ENCODE results near the gene C12orf75.
"Not testable (repeated sequence)": the region's sequence is repeated elsewhere in the genome, so short reads cannot be mapped to it uniquely, and the experiment has no call there.

The C12orf75 gene

DNA sequence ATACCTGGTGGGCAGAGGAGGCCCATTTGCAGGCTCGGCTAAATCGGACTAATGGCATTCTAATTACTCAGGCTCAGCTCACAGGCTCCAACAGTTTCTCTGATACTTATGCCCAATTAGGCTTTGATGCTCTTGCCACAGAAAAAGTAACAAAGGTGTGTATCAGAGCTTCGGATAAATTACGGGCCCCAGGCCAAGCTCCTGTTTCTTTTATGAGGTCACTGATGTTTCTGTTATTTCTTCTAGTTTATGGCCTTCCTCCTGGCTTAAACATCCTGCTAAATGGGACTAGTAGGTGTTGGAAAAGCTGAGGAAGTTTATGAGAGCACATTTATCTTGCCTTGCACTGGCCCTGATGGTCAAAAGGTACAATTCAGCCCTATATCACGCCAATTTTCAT is 28.8 kb upstream of the C12orf75 start:
- DNase-seq, result no peak
- Mint-ChIP-seq H3K27me3 (no peaks in the 10 kb centered on the region), H3K27ac (no peak overlapping the region), H3K4me3 (no peak overlapping the region), H3K9me3 (peaks cover 26 to 36% of the 10 kb centered on the region in 2 donors), H3K4me1 (no peaks in the 10 kb centered on the region)
- no peak for ATAC-seq

DNA sequence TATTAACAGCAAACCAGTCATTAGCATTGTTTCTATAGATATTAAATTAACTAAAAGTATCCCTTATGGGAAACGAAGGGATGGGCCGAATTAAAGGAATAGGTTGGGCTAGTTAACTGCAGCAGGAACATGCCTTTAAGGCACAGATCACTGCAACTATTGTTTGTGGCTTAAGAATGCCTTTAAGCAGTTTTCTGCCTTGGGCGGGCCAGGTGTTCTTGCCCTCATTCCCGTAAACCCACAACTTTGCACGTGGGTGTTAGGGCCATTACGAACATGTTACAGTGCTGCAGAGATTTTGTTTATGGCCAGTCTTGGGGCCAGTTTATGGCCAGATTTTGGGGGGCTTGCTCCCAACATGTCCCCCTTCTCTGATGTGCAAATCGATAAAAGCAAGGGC is 27.5 kb upstream of the C12orf75 start:
- H3K9me3 Mint-ChIP-seq, result peaks cover 21 to 31% of the 10 kb centered on the region in 2 donors
- H3K27me3 Mint-ChIP-seq, result peaks cover 10% of the 10 kb centered on the region
- not testable (repeated sequence) for DNase-seq, ATAC-seq, H3K27ac Mint-ChIP-seq, H3K4me3 Mint-ChIP-seq, H3K4me1 Mint-ChIP-seq

DNA sequence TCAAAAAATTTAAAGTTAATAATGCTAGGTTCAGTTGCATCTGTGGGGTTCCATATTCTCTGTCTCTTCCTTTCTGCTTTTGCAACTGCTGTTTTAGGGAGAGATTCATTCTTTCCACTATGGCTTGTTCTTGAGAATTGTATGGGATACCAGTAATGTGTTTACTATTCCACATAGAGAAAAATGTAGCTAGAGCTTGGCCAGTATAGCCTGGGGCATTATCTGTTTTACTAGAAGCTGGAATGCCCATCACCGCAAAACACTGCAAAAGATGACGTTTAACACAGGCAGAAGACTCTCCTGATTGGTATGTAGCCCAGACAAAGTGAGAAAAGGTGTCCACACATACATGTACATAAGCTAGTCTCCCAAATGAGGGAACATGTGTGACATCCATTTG is 25.9 kb upstream of the C12orf75 start:
- not testable (repeated sequence) for H3K27ac Mint-ChIP-seq, ATAC-seq, H3K4me1 Mint-ChIP-seq, DNase-seq, H3K4me3 Mint-ChIP-seq
- Mint-ChIP-seq H3K27me3 (peaks cover 18% of the 10 kb centered on the region), H3K9me3 (peaks cover 11 to 28% of the 10 kb centered on the region in 2 donors)

- H3K4me3 Mint-ChIP-seq, H3K27ac Mint-ChIP-seq, ATAC-seq, H3K4me1 Mint-ChIP-seq, DNase-seq: not testable (repeated sequence)
- Mint-ChIP-seq H3K27me3 (peaks cover 18% of the 10 kb centered on the region), H3K9me3 (peaks cover 0 to 10% of the 10 kb centered on the region in 2 donors)
Observed at GRCh38 chr12:105307601-105308314, 22.7 kb upstream of the C12orf75 start.

DNA sequence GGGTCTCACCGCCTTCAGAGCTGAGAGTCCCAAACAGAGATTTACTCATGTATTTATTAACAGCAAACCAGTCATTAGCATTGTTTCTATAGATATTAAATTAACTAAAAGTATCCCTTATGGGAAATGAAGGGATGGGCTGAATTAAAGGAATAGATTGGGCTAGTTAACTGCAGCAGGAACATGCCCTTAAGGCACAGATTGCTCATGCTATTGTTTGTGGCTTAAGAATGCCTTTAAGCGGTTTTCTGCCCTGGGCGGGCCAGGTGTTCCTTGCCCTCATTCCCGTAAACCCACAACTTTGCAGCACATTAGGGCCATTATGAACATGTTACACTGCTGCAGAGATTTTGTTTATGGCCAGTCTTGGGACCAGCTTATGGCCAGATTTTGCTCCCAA is 21.7 kb upstream of the C12orf75 start:
- H3K27ac Mint-ChIP-seq, DNase-seq, H3K4me1 Mint-ChIP-seq, ATAC-seq, H3K4me3 Mint-ChIP-seq: not testable (repeated sequence)
- Mint-ChIP-seq H3K9me3 (peaks cover 3 to 10% of the 10 kb centered on the region in 2 donors), H3K27me3 (peaks cover 18% of the 10 kb centered on the region)

DNA sequence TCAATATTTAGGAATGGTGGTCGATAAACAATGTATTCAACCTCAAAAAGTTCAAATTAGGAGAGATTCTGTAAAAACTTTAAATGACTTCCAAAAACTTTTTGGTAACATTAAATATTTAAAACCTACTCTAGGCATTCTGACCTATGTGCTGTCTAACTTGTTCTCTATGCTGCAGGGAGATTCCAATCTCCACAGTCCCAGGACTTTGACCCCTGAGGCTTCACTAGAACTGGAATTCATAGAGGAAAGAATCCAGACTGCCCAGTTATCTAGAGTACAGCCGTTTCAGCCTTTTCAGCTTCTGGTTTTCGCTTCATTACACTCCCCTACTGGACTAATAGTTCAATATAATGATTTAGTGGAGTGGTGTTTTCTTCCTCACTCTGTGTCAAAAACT is 21.1 kb upstream of the C12orf75 start:
- not testable (repeated sequence) for ATAC-seq
- peaks cover 18% of the 10 kb centered on the region for H3K27me3 Mint-ChIP-seq

DNA sequence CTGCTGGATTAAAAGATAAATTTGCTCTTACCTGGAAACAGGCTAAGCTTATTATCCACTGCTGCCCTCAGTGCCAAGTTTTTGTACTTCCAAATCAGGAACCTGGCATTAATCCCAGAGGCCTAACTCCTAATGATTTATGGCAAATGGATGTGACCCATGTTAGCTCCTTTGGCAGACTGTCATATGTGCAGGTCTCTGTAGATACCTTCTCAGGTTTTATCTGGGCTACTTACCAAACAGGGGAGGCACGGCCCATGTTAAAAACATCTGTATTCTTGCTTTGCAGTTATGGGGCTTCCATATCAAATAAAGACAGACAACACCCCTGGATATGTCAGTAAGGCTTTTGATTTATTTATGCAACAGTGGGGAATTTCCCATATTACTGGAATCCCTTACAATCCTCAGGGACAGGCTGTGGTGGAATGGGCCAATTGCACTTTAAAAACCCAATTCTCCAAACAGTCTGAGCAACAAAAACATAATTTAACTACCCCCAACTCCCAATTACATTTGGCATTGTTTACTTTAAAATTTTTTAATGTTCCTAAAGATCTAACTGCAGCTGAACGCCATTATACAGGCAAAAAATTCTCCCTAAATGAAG is 19.9 kb upstream of the C12orf75 start:
- not testable (repeated sequence) for DNase-seq, H3K4me3 Mint-ChIP-seq, H3K4me1 Mint-ChIP-seq, H3K27ac Mint-ChIP-seq, ATAC-seq
- peaks cover 8 to 16% of the 10 kb centered on the region in 2 donors for H3K9me3 Mint-ChIP-seq
- H3K27me3 Mint-ChIP-seq, result peaks cover 18% of the 10 kb centered on the region

More for the DNA sequence above, 21.1 kb upstream of the C12orf75 start:
- H3K4me1 Mint-ChIP-seq, H3K27ac Mint-ChIP-seq, DNase-seq, H3K4me3 Mint-ChIP-seq: not testable (repeated sequence)
- H3K9me3 Mint-ChIP-seq, result peaks cover 8 to 15% of the 10 kb centered on the region in 2 donors

DNA sequence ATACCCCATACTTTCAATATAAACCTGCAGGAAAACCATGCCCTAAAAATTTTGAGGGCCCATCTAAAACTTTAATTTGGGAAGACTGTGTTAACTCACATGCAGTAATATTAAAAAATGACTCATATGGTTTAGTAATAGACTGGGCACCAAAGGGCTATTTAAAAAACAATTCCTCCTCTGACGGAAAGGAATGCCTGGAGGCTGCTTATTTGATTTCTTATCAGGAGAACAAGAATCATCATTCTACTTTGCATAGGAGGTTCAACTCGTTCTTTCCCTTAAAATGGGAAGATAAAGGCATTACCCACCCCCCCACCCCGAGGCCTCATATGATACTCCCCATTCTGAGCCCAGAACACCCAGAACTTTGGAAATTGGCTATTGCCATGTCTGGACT is 18.6 kb upstream of the C12orf75 start:
- not testable (repeated sequence) for H3K4me1 Mint-ChIP-seq, H3K27ac Mint-ChIP-seq, H3K4me3 Mint-ChIP-seq, ATAC-seq, DNase-seq
- Mint-ChIP-seq H3K27me3 (peaks cover 18% of the 10 kb centered on the region), H3K9me3 (peaks cover 8 to 16% of the 10 kb centered on the region in 2 donors)

DNA sequence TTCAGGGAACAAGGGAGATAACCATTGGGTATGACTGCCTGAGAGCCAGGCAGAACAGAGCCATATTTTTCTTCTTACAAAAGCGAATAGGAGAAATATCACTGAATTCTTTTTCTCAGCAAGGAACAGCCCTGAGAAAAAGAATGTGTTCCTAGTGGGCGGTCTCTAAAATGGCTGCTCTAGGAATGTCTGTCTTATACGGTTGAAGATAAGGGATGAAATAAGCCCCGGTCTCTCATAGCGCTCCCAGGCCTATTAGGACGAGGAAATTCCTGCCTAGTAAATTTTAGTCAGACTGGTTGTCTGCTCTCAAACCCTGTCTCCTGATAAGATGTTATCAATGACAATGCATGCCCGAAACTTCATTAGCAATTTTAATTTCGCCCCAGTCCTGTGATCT is 16.7 kb upstream of the C12orf75 start:
- H3K9me3 Mint-ChIP-seq, H3K4me1 Mint-ChIP-seq, H3K27me3 Mint-ChIP-seq, H3K27ac Mint-ChIP-seq, DNase-seq, ATAC-seq, H3K4me3 Mint-ChIP-seq: not testable (repeated sequence)

DNA sequence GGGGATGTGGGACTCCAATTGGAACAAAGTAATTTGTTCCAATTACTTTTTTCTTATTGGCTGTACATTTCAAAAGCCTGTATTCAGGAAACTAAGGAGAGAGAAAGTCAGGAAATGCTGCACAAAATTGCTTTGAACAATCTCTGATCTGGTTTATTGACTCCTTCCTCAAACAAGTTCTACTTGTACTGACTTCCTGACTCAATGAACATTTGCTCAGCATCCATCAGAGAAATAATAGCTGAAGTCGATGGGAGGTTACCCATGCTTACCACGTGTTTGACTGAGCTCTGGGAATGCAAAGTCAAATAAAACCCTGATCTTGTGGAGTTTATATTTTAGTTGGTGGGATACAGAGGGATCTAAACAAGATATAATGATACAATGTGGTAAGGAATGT is 15.4 kb upstream of the C12orf75 start:
- peaks cover 6 to 8% of the 10 kb centered on the region in 2 donors for H3K9me3 Mint-ChIP-seq
- no peak overlapping the region for H3K4me3 Mint-ChIP-seq
- peak overlapping the region in 1 of 2 donors; percentile 47 for H3K27ac Mint-ChIP-seq
- no peak for DNase-seq
- no peak for ATAC-seq
- peaks cover 13% of the 10 kb centered on the region for H3K4me1 Mint-ChIP-seq
- H3K27me3 Mint-ChIP-seq, result no peaks in the 10 kb centered on the region

GRCh38 chr12:105315726-105316125 is 14.8 kb upstream of the C12orf75 start:
- no peak for ATAC-seq
- Mint-ChIP-seq H3K27me3 (no peaks in the 10 kb centered on the region), H3K9me3 (peaks cover 6 to 8% of the 10 kb centered on the region in 2 donors), H3K4me3 (no peak overlapping the region), H3K4me1 (peaks cover 13% of the 10 kb centered on the region), H3K27ac (no peak overlapping the region)
- no peak for DNase-seq

DNA sequence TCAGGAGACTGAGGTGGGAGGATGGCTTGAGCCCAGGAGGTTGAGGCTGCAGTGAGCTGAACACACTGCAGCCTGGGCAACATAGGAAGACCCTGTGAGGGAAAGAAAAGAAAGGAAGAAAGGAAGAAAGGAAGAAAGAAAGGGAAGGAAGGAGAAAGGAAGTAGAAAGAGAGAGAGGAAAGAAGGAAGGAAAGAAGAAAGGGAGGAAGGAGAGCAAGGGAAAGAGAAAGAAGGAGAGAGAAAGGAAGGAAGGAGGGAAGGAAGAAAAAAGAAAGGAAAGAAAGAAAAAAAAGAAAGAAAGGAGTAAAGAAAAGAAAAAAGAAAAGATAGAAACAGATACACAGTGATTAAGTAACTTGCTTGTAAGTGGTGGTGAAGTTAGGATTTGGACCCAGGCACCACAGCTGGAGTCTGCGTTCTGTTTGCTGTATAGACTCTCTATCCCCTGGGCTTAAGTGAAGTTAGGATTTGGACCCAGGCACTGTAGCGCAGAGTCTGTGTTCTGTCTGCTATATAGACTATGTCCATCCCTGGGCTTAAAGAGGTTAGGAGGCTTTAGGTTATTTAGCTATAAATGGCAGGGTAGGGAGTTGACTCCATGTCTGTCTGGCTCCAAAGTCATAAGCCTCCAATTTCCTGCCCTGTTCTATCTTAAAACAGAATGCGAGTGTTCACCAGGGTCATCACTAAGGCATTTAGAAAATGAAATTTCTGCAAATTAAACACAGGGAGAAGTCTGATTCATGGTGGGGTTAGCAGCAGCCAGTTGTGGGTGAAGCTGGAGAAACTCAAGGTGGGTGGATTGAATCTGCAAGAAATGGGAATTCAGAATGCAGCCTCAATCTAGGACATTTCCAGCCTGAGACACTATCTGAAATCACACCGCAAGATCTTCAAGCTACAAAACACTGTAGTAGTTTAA is 13.3 kb upstream of the C12orf75 start:
- peaks cover 13% of the 10 kb centered on the region for H3K4me1 Mint-ChIP-seq
- no peak overlapping the region for H3K27ac Mint-ChIP-seq
- H3K4me3 Mint-ChIP-seq, result no peak overlapping the region
- DNase-seq (no peak), ATAC-seq (no peak)
- no peaks in the 10 kb centered on the region for H3K27me3 Mint-ChIP-seq
- H3K9me3 Mint-ChIP-seq, result peaks cover 6 to 8% of the 10 kb centered on the region in 2 donors

GRCh38 chr12:105317942-105318621 is 12.4 kb upstream of the C12orf75 start:
- H3K4me1 Mint-ChIP-seq, result peaks cover 13% of the 10 kb centered on the region
- DNase-seq, result no peak
- H3K9me3 Mint-ChIP-seq, result peaks cover 6 to 8% of the 10 kb centered on the region in 2 donors
- H3K27me3 Mint-ChIP-seq, result no peaks in the 10 kb centered on the region
- no peak for ATAC-seq
- H3K4me3 Mint-ChIP-seq, result no peak overlapping the region
- no peak overlapping the region for H3K27ac Mint-ChIP-seq

- Mint-ChIP-seq H3K4me1 (peaks cover 18% of the 10 kb centered on the region), H3K27ac (no peak overlapping the region), H3K4me3 (no peak overlapping the region), H3K27me3 (no peaks in the 10 kb centered on the region), H3K9me3 (peaks cover 5 to 6% of the 10 kb centered on the region in 2 donors)
- ATAC-seq, result no peak
- no peak for DNase-seq
Observed at GRCh38 chr12:105318651-105319483, 11.6 kb upstream of the C12orf75 start.
